ENCODE results near the gene AGBL5.

The AGBL5 gene

DNA sequence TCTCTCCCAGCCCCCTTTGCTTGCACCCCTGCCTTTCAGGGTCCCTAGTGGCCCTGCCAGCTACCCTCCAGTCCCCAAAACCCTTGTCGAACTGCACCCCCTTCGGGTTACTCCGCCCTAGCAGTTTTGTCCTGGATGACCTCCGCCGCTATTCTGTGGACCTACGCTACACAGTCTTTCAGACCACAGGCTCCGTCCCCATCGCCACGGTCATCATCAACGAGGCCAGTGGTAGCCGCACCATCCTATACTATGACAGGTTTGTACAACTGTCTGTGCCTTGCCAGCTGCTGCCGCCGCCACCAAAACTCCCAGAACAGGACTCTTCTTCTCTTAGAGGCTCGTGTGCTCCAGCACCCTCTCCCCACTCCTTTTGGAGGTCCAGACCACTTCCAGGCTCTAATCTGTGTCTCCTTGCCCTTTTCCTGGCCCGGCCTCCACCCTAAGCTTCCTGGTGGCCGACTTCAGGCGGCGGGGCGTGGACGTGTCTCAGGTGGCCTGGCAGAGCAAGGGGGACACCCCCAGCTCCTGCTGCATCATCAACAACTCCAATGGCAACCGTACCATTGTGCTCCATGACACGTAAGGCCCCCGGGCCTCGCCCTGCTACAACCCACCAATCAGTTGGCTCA, 43.0 kb downstream of the AGBL5 start:
- H3K4me3 ChIP-seq (ENCODE audit: low read depth, low read length), result no peak overlapping the region
- DNase-seq (ENCODE audit: low read depth), result no peak
- TF ChIP-seq, protein P1, sequence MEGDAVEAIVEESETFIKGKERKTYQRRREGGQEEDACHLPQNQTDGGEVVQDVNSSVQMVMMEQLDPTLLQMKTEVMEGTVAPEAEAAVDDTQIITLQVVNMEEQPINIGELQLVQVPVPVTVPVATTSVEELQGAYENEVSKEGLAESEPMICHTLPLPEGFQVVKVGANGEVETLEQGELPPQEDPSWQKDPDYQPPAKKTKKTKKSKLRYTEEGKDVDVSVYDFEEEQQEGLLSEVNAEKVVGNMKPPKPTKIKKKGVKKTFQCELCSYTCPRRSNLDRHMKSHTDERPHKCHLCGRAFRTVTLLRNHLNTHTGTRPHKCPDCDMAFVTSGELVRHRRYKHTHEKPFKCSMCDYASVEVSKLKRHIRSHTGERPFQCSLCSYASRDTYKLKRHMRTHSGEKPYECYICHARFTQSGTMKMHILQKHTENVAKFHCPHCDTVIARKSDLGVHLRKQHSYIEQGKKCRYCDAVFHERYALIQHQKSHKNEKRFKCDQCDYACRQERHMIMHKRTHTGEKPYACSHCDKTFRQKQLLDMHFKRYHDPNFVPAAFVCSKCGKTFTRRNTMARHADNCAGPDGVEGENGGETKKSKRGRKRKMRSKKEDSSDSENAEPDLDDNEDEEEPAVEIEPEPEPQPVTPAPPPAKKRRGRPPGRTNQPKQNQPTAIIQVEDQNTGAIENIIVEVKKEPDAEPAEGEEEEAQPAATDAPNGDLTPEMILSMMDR (conservative IDR thresholded peaks at IDR 0.05; ENCODE audit: low read depth, low read length), result no peak

DNA sequence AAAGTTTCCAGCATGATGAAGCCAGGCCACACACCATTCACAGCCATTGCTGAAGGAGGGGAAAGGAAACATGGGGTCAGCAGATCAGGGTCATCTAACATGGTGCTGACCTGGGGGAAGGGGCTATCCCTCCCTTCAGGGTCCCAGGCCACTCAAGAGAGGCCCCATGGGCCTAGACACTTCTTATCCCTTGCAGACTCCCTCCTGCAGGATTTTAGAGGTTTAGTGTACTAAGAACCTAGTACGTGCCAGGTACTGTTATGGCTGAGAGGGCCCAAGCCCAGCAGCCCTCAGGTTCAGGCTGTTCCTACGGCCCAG, 43.9 kb downstream of the AGBL5 start:
- TF ChIP-seq, protein P1 (conservative IDR thresholded peaks at IDR 0.05; ENCODE audit: low read depth, low read length), result no peak
- H3K4me3 ChIP-seq (ENCODE audit: low read depth, low read length), result no peak overlapping the region
- DNase-seq (ENCODE audit: low read depth), result no peak

DNA sequence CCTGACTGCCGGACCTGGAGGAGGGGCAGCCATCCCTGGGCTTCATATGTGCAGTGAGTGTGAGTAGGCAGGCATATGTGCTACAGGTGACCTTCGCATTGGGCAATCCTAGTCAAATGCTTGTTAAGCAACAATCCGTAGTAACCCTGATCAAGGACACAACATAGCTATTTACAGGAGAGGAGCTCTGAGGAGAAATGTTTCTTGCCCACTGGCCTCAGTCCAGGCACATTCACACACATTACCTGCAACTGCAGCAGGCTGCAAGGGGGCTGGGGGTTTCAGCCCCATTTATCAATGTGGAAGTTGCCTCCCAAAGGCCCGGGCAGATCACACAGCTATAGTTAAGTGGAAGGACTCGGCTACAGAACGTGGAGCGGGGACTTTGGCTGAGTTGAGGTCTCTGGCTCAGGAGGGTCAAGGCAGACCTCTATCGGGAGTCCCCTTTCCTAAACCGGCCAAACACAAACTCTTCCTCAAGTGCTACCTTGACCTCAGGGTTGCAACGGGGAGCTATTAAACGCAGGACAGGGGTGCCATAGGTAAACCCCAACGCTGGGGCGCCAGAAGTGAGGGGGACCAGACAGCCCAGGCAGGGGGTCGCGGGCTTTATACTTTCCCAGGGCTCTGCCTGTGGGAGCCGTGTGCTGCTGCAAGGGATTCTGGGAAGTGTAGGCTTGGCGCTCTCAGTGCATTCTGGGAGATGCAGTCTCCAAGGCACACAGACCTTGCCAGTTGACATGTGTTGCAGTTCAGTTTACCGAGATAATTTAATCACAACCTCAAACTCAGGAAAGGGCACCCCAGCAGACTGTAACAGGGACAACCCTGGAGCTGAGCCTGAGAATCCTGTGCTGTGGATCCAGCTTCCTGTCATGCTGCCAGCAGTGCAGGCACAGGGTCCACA, 44.5 kb downstream of the AGBL5 start:
- peak overlapping the region; percentile 54 for H3K4me3 ChIP-seq (ENCODE audit: low read depth, low read length)
- peak; percentile 80 for DNase-seq (ENCODE audit: low read depth)
- TF ChIP-seq, protein P1 (conservative IDR thresholded peaks at IDR 0.05; ENCODE audit: low read depth, low read length), result no peak

DNA sequence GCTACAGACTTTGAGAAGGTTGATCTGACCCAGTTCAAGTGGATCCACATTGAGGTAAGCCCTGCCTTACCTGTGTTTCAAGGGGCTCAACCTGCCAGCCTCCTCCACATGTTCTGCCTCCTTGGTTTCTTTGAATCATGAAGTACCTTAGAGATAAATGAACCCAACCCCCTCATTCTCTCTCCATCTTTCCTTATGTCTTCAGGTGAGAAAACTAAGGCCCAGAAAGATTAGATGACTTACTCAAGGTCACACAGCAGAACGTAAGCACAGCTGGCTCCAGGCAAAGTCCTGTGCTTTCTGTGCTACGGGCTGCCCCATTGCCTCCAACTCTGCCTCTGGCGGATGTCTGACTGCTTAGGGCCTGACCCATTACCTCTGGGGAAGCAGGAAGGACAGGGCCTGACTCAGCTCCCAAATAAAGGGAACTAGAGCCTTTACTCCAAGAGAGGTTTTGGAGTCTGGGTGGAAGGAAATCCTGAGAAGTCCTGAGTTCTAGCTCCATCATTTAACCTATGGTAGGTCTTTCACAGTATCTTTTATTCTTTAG, 45.4 kb downstream of the AGBL5 start:
- TF ChIP-seq, protein P1 (conservative IDR thresholded peaks at IDR 0.05; ENCODE audit: low read depth, low read length), result no peak
- H3K4me3 ChIP-seq (ENCODE audit: low read depth, low read length), result no peak overlapping the region

DNA sequence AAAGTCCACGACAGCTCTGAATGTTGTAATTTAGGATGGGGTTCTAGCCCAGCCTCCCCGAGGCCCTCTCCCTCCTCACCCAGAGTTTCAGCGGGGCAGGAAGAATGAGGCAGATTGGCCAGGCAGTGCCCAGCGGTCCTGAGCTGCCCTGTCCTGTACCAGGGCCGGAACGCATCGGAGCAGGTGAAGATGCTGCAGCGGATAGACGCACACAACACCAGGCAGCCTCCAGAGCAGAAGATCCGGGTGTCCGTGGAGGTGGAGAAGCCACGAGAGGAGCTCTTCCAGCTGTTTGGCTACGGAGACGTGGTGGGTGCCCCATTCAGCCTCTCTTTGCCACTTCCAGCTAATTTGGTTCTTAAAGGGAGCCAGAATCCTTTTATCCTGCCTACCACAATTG, 45.9 kb downstream of the AGBL5 start:
- DNase-seq (ENCODE audit: low read depth), result no peak
- TF ChIP-seq, protein P1 (conservative IDR thresholded peaks at IDR 0.05; ENCODE audit: low read depth, low read length), result no peak
- no peak overlapping the region for H3K4me3 ChIP-seq (ENCODE audit: low read depth, low read length)

More for the DNA sequence above, 45.4 kb downstream of the AGBL5 start:
- DNase-seq (ENCODE audit: low read depth), result no peak

DNA sequence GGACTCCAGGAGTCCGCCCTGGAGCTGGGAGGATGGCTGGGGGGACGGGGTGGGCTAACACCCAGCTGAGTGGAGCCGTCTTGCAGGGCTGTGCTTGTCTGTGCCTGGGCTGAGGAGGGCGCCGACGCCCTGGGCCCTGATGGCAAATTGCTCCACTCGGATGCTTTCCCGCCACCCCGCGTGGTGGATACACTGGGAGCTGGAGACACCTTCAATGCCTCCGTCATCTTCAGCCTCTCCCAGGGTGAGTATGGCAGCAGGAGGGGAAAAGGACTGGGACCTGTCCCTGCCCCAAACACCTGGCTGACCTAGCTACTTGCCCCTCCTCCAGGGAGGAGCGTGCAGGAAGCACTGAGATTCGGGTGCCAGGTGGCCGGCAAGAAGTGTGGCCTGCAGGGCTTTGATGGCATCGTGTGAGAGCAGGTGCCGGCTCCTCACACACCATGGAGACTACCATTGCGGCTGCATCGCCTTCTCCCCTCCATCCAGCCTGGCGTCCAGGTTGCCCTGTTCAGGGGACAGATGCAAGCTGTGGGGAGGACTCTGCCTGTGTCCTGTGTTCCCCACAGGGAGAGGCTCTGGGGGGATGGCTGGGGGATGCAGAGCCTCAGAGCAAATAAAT, 48.0 kb downstream of the AGBL5 start:
- TF ChIP-seq, protein P1 (conservative IDR thresholded peaks at IDR 0.05; ENCODE audit: low read depth, low read length), result no peak

More for the DNA sequence above, 48.0 kb downstream of the AGBL5 start:
- no peak overlapping the region for H3K4me3 ChIP-seq (ENCODE audit: low read depth, low read length)
- DNase-seq (ENCODE audit: low read depth), result no peak
